ENCODE measurements around the gene MZF1.

MZF1 gene

GRCh38 chr19:58569943-58570670 lies 3.0 kb downstream of the MZF1 start:
- DNase-seq: no peak

GRCh38 chr19:58569191-58569942 lies 3.8 kb downstream of the MZF1 start:
- no peak for DNase-seq

- DNase-seq: no peak
These were observed 4.5 kb downstream of the MZF1 start for GRCh38 chr19:58568453-58569130.

GRCh38 chr19:58566989-58567388 lies 6.1 kb downstream of the MZF1 start:
- no peak for DNase-seq

GRCh38 chr19:58563823-58564222 lies 9.3 kb downstream of the MZF1 start:
- no peak for DNase-seq

- no peak for DNase-seq
These were observed 10.0 kb downstream of the MZF1 start for GRCh38 chr19:58563034-58563573.

- no peak for DNase-seq
These were observed 10.8 kb downstream of the MZF1 start for GRCh38 chr19:58562122-58563033.

GRCh38 chr19:58561373-58562121 lies 11.6 kb downstream of the MZF1 start:
- no peak for DNase-seq

GRCh38 chr19:58560921-58561320 lies 12.2 kb downstream of the MZF1 start:
- no peak for DNase-seq

GRCh38 chr19:58560007-58560887 lies 12.9 kb downstream of the MZF1 start:
- DNase-seq: no peak

GRCh38 chr19:58559275-58560006 lies 13.7 kb downstream of the MZF1 start:
- no peak for DNase-seq

- DNase-seq: no peak
These were observed 14.4 kb downstream of the MZF1 start for GRCh38 chr19:58558623-58559274.

- no peak for DNase-seq
These were observed 15.0 kb downstream of the MZF1 start, which contains the start of gene UBE2M for GRCh38 chr19:58558066-58558622. TSS of gene UBE2M (minus strand) at chr19:58558611. CDS start at chr19:58558381, 230 bp downstream.

GRCh38 chr19:58557221-58558065 lies 15.7 kb downstream of the MZF1 start:
- no peak for DNase-seq

- no peak for DNase-seq
These were observed 16.4 kb downstream of the MZF1 start for GRCh38 chr19:58556622-58557220.

- DNase-seq: no peak
These were observed 17.1 kb downstream of the MZF1 start for GRCh38 chr19:58555920-58556621.

GRCh38 chr19:58555369-58555885 lies 17.7 kb downstream of the MZF1 start:
- no peak for DNase-seq

Measured in NCI-H446 (cell line).